Measurements from ENCODE around the gene VPS9D1. TPM values are rescaled to one million over a fixed set of nuclear protein-coding genes. Genes with fewer than 3 reads are reported as not detected.

VPS9D1 gene
- total and polyA plus RNA-seq, 11 donors = 7.3 to 20.2 (median 11.0) TPM

DNA sequence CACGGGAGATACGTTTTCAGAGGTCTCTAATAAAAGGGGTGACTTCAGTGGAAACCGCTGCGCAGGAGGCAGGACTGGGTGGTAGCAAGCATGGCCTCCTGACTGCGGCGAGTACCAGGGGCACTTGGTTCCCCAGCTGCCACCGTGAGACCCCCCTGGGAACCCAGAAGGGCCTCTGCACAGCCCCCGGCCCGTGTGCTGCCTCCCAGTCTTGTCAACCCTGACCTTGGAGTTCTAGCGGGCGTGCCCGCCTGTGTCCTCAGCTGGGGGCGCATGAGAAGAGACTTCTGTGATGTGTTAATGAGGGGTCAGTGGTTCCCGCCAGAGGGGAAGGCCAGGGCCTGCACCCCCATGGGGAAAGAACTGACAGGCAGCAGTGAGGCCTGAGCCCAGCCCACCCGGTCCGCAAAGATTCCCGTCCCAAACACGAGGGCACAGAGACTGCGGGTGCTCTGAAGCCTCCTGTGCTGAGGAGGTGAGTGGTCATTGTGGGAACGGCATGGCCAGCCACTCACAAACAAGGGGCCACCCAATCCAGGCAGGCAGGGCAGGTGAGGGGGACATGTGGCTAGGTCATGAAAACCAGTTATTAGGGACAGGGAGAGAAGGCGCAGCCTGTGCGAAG lies 10.0 kb upstream of the VPS9D1 start:
- intact Hi-C loops (cut with DNase I) = no loop called here
- Histone ChIP-seq H3K4me1 (peaks cover 0 to 4% (median 0%) of the 10 kb centered on the region in 12 donors), H3K27me3 (no peaks in the 10 kb centered on the region), H3K4me3 (no peak overlapping the region), H3K27ac (no peak overlapping the region), H3K36me3 (peaks cover 4 to 97% (median 92%) of the 10 kb centered on the region in 9 donors), H3K9me3 (no peaks in the 10 kb centered on the region)
- no peak for DNase-seq
- no peak for TF ChIP-seq POLR2A (IDR thresholded peaks at IDR 0.05)
- TF ChIP-seq, protein P1, sequence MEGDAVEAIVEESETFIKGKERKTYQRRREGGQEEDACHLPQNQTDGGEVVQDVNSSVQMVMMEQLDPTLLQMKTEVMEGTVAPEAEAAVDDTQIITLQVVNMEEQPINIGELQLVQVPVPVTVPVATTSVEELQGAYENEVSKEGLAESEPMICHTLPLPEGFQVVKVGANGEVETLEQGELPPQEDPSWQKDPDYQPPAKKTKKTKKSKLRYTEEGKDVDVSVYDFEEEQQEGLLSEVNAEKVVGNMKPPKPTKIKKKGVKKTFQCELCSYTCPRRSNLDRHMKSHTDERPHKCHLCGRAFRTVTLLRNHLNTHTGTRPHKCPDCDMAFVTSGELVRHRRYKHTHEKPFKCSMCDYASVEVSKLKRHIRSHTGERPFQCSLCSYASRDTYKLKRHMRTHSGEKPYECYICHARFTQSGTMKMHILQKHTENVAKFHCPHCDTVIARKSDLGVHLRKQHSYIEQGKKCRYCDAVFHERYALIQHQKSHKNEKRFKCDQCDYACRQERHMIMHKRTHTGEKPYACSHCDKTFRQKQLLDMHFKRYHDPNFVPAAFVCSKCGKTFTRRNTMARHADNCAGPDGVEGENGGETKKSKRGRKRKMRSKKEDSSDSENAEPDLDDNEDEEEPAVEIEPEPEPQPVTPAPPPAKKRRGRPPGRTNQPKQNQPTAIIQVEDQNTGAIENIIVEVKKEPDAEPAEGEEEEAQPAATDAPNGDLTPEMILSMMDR (IDR thresholded peaks at IDR 0.05) = no peak
- WGBS, 4 donors = 76 to 86% (median 83%) methylated on average over 21 to 22 of the region's 22 CpGs
- peak in 1 of 4 donors; percentile 19 for ATAC-seq

DNA sequence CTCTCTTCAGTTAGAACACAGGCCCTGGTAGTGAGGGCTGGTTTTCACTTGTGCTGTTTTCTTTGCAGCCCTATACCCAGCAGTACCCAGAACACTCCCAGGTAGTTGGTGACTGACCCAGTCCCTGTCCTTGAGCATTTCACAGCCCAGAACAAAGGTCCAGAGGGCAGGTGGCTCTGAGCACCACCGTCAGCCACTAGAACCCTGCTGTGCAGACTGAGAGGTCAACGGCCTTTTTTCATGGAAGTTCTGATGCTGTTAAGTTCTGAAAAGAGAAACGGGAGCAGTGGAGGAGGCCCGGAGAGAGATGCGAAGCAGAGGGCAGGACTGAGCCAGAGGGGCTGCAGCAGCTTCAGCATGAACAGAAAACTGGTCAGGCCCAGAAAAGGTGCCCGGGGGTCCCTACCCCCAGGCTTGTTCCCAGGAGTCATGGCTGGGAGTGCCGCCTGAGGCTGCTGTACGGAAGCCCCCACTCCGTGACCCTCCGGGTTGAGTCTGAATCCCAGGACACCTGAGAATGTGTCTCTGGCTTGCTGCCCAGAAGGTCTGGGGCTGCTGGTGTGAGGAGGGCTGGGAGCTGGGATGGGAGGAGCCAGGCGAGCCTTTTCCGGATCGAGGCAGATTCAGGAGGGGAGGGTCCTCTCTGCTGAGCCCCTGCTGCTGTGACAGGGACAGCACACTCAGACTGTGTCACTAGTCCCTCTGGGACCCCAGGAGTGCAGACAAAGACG lies 9.3 kb upstream of the VPS9D1 start:
- peak in 1 of 4 donors; percentile 13 for ATAC-seq
- intact Hi-C loops (cut with DNase I) = no loop called here
- H3K4me1 ChIP-seq = peaks cover 0 to 7% (median 0%) of the 10 kb centered on the region in 12 donors
- H3K9me3 ChIP-seq = no peaks in the 10 kb centered on the region
- DNase-seq = peak in 1 of 5 donors; percentile 43
- no peak overlapping the region for H3K4me3 ChIP-seq
- WGBS, 4 donors = 48 to 75% (median 60%) methylated on average over 10 to 14 of the region's 14 CpGs
- no peak overlapping the region for H3K27ac ChIP-seq
- TF ChIP-seq POLR2A (IDR thresholded peaks at IDR 0.05) = no peak
- TF ChIP-seq, protein P1 (IDR thresholded peaks at IDR 0.05) = no peak
- H3K36me3 ChIP-seq = peaks cover 4 to 97% (median 90%) of the 10 kb centered on the region in 9 donors
- H3K27me3 ChIP-seq = no peaks in the 10 kb centered on the region

DNA sequence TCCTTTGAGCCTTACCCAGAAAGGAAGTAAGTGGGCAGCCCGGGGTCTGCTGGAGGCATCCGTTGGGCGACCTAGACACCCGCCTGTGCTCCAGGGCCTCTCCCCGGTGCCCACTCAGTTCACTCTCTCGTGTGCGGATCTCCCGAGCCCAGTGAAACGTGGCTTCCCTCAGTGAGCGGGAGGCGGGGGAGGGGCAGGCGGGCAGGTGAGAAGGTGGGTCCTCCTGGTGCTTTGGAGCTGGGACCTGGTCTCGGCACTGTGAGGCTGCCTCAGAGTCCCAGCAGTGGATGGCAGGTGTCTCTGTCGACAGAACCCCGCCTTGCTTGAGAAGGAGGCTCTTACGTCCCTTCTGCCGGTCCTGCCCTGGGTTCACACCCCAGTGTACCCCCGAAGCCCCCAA lies 8.6 kb upstream of the VPS9D1 start:
- TF ChIP-seq, protein P1 (IDR thresholded peaks at IDR 0.05) = no peak
- no peak for TF ChIP-seq POLR2A (IDR thresholded peaks at IDR 0.05)
- H3K9me3 ChIP-seq = no peaks in the 10 kb centered on the region
- peaks cover 0 to 14% (median 4%) of the 10 kb centered on the region in 12 donors for H3K4me1 ChIP-seq
- DNase-seq (no peak), ATAC-seq (no peak)
- no peak overlapping the region for H3K4me3 ChIP-seq
- H3K27me3 ChIP-seq = no peaks in the 10 kb centered on the region
- no peak overlapping the region for H3K27ac ChIP-seq
- intact Hi-C loops (cut with DNase I) = no loop called here
- 90 to 95% (median 92%) methylated on average over 18 of the region's 18 CpGs for WGBS, 4 donors
- peaks cover 4 to 97% (median 90%) of the 10 kb centered on the region in 9 donors for H3K36me3 ChIP-seq

DNA sequence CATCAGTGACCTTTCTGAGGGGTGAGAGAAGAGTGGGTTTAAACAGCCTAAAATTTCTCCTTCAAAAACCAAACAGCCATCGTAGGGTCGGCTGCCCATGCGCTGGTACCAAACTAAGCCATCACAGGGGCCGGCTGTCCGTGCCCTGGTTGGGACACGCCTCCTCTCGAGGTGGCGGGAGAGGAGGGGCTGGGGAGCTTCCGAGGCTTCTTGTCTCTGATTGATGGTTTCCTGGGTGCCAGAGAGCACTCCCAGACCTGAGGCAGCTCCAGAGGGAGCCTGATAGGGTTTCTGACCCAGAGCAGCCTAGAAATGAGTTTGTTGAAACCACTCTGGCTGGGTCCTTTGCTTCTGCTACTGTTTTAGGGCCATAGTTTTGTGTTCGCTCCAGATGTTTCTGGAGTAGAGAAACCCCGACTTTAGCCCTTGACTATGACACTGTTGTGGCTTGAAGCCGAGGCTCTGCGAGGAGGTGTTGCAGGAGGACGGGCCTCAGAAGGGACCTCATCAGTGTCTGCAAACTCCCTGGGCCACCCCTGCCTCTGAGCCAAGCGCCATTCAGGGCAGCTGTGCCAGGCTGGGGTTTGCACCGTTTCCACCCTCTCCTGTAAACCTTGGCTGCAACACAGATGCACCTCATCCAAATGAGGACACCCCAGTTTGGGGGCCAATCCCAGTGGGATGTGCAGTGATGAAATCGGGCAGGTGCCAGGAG lies 6.9 kb upstream of the VPS9D1 start:
- WGBS, 4 donors = 75 to 84% (median 81%) methylated on average over 16 to 17 of the region's 17 CpGs
- Histone ChIP-seq H3K36me3 (peaks cover 0 to 100% (median 93%) of the 10 kb centered on the region in 9 donors), H3K27ac (no peak overlapping the region), H3K27me3 (no peaks in the 10 kb centered on the region), H3K4me3 (no peak overlapping the region), H3K9me3 (no peaks in the 10 kb centered on the region), H3K4me1 (peaks cover 7 to 31% (median 21%) of the 10 kb centered on the region in 12 donors)
- DNase-seq = no peak
- TF ChIP-seq, protein P1 (IDR thresholded peaks at IDR 0.05) = no peak
- no peak for TF ChIP-seq POLR2A (IDR thresholded peaks at IDR 0.05)
- no peak for ATAC-seq
- intact Hi-C loops (cut with DNase I) = no loop called here
